ENCODE results near the gene HSD17B1. TPM values are rescaled to one million over a fixed set of nuclear protein-coding genes. Genes with fewer than 3 reads are reported as not detected.

HSD17B1 gene
- total and polyA plus RNA-seq, 12 donors, result 0.50 to 2.6 (median 0.89) TPM

- no peak for ATAC-seq
- Histone ChIP-seq H3K27me3 (no peaks in the 10 kb centered on the region), H3K4me1 (peaks cover 4 to 18% (median 13%) of the 10 kb centered on the region in 9 donors), H3K27ac (no peak overlapping the region), H3K9me3 (no peaks in the 10 kb centered on the region), H3K36me3 (peaks cover 0 to 55% (median 5%) of the 10 kb centered on the region in 9 donors), H3K4me3 (no peak overlapping the region)
- intact Hi-C loops (cut with DNase I), result no loop called here
- no peak for TF ChIP-seq CTCF (IDR thresholded peaks at IDR 0.05)
- no peak for DNase-seq
- WGBS, 2 donors, result 83 to 86% methylated on average over 3 of the region's 3 CpGs
Observed at GRCh38 chr17:42596386-42596785, 43.7 kb downstream of the HSD17B1 start.

GRCh38 chr17:42598905-42599304, 46.2 kb downstream of the HSD17B1 start:
- WGBS, 2 donors, result 16 to 28% methylated on average over 2 of the region's 2 CpGs
- no peak for TF ChIP-seq CTCF (IDR thresholded peaks at IDR 0.05)

GRCh38 chr17:42603318-42603717, 50.6 kb downstream of the HSD17B1 start:
- no peaks in the 10 kb centered on the region for H3K9me3 ChIP-seq
- no peak overlapping the region for H3K4me3 ChIP-seq
- H3K27ac ChIP-seq, result no peak overlapping the region
- H3K4me1 ChIP-seq, result peaks cover 7 to 57% (median 48%) of the 10 kb centered on the region in 9 donors
- peaks cover 0 to 32% (median 0%) of the 10 kb centered on the region in 9 donors for H3K36me3 ChIP-seq
- no peaks in the 10 kb centered on the region for H3K27me3 ChIP-seq
- intact Hi-C loops (cut with DNase I), result loop anchor here in 1 of 10 donors (10.0 kb wide), 1 partner anchor 191 kb away; the partner anchor contains the start of genes CNTD1 and COA3
- ATAC-seq (no peak), DNase-seq (no peak)
- 88 to 90% methylated on average over 7 of the region's 7 CpGs for WGBS, 2 donors
- TF ChIP-seq CTCF (IDR thresholded peaks at IDR 0.05), result no peak

More at GRCh38 chr17:42598905-42599304, 46.2 kb downstream of the HSD17B1 start:
- H3K27ac ChIP-seq, result peak overlapping the region in 3 of 10 donors; percentile 10 to 13 (median 12)
- H3K4me1 ChIP-seq, result peaks cover 4 to 18% (median 13%) of the 10 kb centered on the region in 9 donors
- DNase-seq (peak in 1 of 2 donors; percentile 29), ATAC-seq (peak; percentile 49 to 87 (median 70))
- H3K4me3 ChIP-seq, result no peak overlapping the region
- H3K27me3 ChIP-seq, result no peaks in the 10 kb centered on the region
- H3K9me3 ChIP-seq, result no peaks in the 10 kb centered on the region
- intact Hi-C loops (cut with DNase I), result no loop called here
- peaks cover 0 to 56% (median 0%) of the 10 kb centered on the region in 9 donors for H3K36me3 ChIP-seq

Small RNAs within 50 kb of the gene (microRNA-seq; reads per million reads assigned to microRNA genes)
- 5.6 to 7.2 reads per million in 2 donors for gene MIR5010

Other genes with a start within 250 kb of the HSD17B1 start
- 100 to 1,000 TPM in 8 of 10 donors, 10 to 100 TPM in 2; 87.2 to 398 (median 115) TPM for gene STAT3, start 164.5 kb upstream of the HSD17B1 start, total RNA-seq
- gene STAT3, start 164.5 kb upstream of the HSD17B1 start, polyA plus RNA-seq, result 10 to 100 TPM; 33.9 to 61.7 TPM
- gene CAVIN1, start 129.7 kb upstream of the HSD17B1 start, total RNA-seq, result 100 to 1,000 TPM; 176 to 300 (median 241) TPM
- 100 to 1,000 TPM; 131 to 198 TPM for gene CAVIN1, start 129.7 kb upstream of the HSD17B1 start, polyA plus RNA-seq
- gene ATP6V0A1, start 94.0 kb upstream of the HSD17B1 start, total RNA-seq, result 10 to 100 TPM; 28.1 to 48.5 (median 32.6) TPM
- 10 to 100 TPM; 35.2 to 35.6 TPM for gene ATP6V0A1, start 94.0 kb upstream of the HSD17B1 start, polyA plus RNA-seq
- gene NAGLU, start 16.7 kb upstream of the HSD17B1 start, total RNA-seq, result 10 to 100 TPM in 5 of 10 donors, 1 to 10 TPM in 5; 6.8 to 16.0 (median 9.8) TPM
- 10 to 100 TPM; 17.0 to 18.3 TPM for gene NAGLU, start 16.7 kb upstream of the HSD17B1 start, polyA plus RNA-seq
- gene COASY, start 9.2 kb downstream of the HSD17B1 start, total RNA-seq, result 10 to 100 TPM; 29.7 to 56.9 (median 32.9) TPM
- 10 to 100 TPM; 46.8 to 50.8 TPM for gene COASY, start 9.2 kb downstream of the HSD17B1 start, polyA plus RNA-seq
- 10 to 100 TPM; 45.7 to 87.2 (median 56.4) TPM for gene MLX, start 14.2 kb downstream of the HSD17B1 start, total RNA-seq
- gene MLX, start 14.2 kb downstream of the HSD17B1 start, polyA plus RNA-seq, result 10 to 100 TPM; 55.8 to 61.2 TPM
- 1 to 10 TPM; 1.1 to 3.1 (median 1.6) TPM for gene PSMC3IP, start 24.8 kb downstream of the HSD17B1 start, total RNA-seq
- gene PSMC3IP, start 24.8 kb downstream of the HSD17B1 start, polyA plus RNA-seq, result 1 to 10 TPM; 2.9 TPM
- gene RETREG3, start 56.5 kb downstream of the HSD17B1 start, total RNA-seq, result 10 to 100 TPM; 18.5 to 29.9 (median 25.2) TPM
- gene RETREG3, start 56.5 kb downstream of the HSD17B1 start, polyA plus RNA-seq, result 10 to 100 TPM in 1 of 2 donors, 1 to 10 TPM in 1; 9.8 to 16.1 TPM
- gene TUBG1, start 56.8 kb downstream of the HSD17B1 start, total RNA-seq, result 10 to 100 TPM; 28.2 to 59.8 (median 43.7) TPM
- gene TUBG1, start 56.8 kb downstream of the HSD17B1 start, polyA plus RNA-seq, result 100 to 1,000 TPM in 1 of 2 donors, 10 to 100 TPM in 1; 33.9 to 107 TPM
- gene TUBG2, start 106.4 kb downstream of the HSD17B1 start, total RNA-seq, result 10 to 100 TPM; 10.6 to 20.4 (median 14.7) TPM
- gene TUBG2, start 106.4 kb downstream of the HSD17B1 start, polyA plus RNA-seq, result 10 to 100 TPM in 1 of 2 donors, 1 to 10 TPM in 1; 9.8 to 21.3 TPM
- gene PLEKHH3, start 124.1 kb downstream of the HSD17B1 start, total RNA-seq, result 10 to 100 TPM; 12.8 to 34.8 (median 22.0) TPM
- 10 to 100 TPM; 23.6 to 42.1 TPM for gene PLEKHH3, start 124.1 kb downstream of the HSD17B1 start, polyA plus RNA-seq
- 1 to 10 TPM; 1.0 to 4.8 (median 1.7) TPM for gene CCR10, start 128.9 kb downstream of the HSD17B1 start, total RNA-seq
- gene CCR10, start 128.9 kb downstream of the HSD17B1 start, polyA plus RNA-seq, result 1 to 10 TPM; 1.5 to 3.8 TPM
- 10 to 100 TPM in 2 of 10 donors, 1 to 10 TPM in 8; 2.2 to 28.3 (median 3.5) TPM for gene CNTNAP1, start 129.6 kb downstream of the HSD17B1 start, total RNA-seq
- gene CNTNAP1, start 129.6 kb downstream of the HSD17B1 start, polyA plus RNA-seq, result 1 to 10 TPM; 2.3 to 9.6 TPM
- 10 to 100 TPM; 31.7 to 50.5 (median 46.3) TPM for gene EZH1, start 192.1 kb downstream of the HSD17B1 start, total RNA-seq
- 10 to 100 TPM; 16.0 to 33.8 TPM for gene EZH1, start 192.1 kb downstream of the HSD17B1 start, polyA plus RNA-seq
- 10 to 100 TPM; 32.1 to 54.8 (median 38.2) TPM for gene RAMP2, start 208.3 kb downstream of the HSD17B1 start, total RNA-seq
- gene RAMP2, start 208.3 kb downstream of the HSD17B1 start, polyA plus RNA-seq, result 100 to 1,000 TPM in 1 of 2 donors, 10 to 100 TPM in 1; 46.4 to 105 TPM
- gene VPS25, start 220.5 kb downstream of the HSD17B1 start, total RNA-seq, result 10 to 100 TPM; 33.3 to 47.4 (median 37.3) TPM
- 10 to 100 TPM; 28.0 to 80.9 TPM for gene VPS25, start 220.5 kb downstream of the HSD17B1 start, polyA plus RNA-seq
- gene WNK4, start 227.7 kb downstream of the HSD17B1 start, total RNA-seq, result under 1 TPM in 1 of 10 donors, not detected in 9; 0.14 TPM
- under 1 TPM; 0.03 to 0.07 TPM for gene WNK4, start 227.7 kb downstream of the HSD17B1 start, polyA plus RNA-seq
- 10 to 100 TPM; 56.1 to 85.7 (median 72.1) TPM for gene COA3, start 245.8 kb downstream of the HSD17B1 start, total RNA-seq
- 100 to 1,000 TPM in 1 of 2 donors, 10 to 100 TPM in 1; 91.2 to 142 TPM for gene COA3, start 245.8 kb downstream of the HSD17B1 start, polyA plus RNA-seq
- gene CNTD1, start 245.9 kb downstream of the HSD17B1 start, total RNA-seq, result under 1 TPM in 3 of 10 donors, not detected in 7; 0.11 to 0.42 (median 0.39) TPM
- gene CNTD1, start 245.9 kb downstream of the HSD17B1 start, polyA plus RNA-seq, result under 1 TPM; 0.20 to 0.29 TPM

Data from heart right ventricle (tissue), 16 donors.